Breast epithelium (tissue), 3 donors: ENCODE measurements around the gene CSAD.

Experiments used
- POLR2A ChIP-seq: fragments of 450-650 bp; IDR thresholded peaks from one replicate; pipeline ENCODE4 v1.6.1; 2016; ENCODE audit warnings: antibody characterized with exemption, mild to moderate bottlenecking, moderate library complexity
- TF ChIP-seq, protein P1 (sequence below), 3 donors: fragments of 450-650 bp; IDR thresholded peaks; one replicate each; pipeline ENCODE4 v1.5.1; 2016 to 2017; ENCODE audit warnings: antibody characterized with exemption in 3 of 3, mild to moderate bottlenecking in 3 of 3, moderate library complexity in 3 of 3

DNA sequence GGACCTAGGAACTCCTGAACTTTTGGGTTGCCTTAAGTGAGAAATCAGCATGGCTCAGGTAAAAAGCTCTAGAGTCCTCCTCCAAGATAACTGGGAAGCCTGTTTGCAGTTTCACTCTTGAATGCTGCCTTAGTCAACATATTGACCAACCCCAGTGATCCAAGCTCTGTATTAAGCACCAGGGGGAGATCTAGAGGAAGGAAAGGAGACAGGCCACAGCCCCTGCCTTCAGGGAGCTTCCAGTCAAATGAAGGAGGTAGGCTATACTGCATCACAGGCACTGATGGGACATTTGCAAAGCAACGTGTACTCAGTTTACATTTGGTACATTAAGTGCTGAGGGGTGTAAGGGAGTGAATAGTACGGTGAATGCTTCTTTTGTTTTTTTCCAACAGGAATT is 1.2 kb upstream of the CSAD start:
- TF ChIP-seq, protein P1, sequence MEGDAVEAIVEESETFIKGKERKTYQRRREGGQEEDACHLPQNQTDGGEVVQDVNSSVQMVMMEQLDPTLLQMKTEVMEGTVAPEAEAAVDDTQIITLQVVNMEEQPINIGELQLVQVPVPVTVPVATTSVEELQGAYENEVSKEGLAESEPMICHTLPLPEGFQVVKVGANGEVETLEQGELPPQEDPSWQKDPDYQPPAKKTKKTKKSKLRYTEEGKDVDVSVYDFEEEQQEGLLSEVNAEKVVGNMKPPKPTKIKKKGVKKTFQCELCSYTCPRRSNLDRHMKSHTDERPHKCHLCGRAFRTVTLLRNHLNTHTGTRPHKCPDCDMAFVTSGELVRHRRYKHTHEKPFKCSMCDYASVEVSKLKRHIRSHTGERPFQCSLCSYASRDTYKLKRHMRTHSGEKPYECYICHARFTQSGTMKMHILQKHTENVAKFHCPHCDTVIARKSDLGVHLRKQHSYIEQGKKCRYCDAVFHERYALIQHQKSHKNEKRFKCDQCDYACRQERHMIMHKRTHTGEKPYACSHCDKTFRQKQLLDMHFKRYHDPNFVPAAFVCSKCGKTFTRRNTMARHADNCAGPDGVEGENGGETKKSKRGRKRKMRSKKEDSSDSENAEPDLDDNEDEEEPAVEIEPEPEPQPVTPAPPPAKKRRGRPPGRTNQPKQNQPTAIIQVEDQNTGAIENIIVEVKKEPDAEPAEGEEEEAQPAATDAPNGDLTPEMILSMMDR (IDR thresholded peaks at IDR 0.05) = no peak
- TF ChIP-seq POLR2A = no peak
